ENCODE measurements around the gene TBX5.

GRCh38 chr12:114450515-114451300 is 44.8 kb upstream of the TBX5 start:
- TF ChIP-seq CTCF (IDR thresholded peaks at IDR 0.05) (no peak), EZH2 (IDR thresholded peaks at IDR 0.05; ENCODE audit: borderline replicate concordance, insufficient read depth, low read depth, low read length, poor library complexity, severe bottlenecking) (no peak)

Data from B cell (primary cell).